ENCODE data around the gene RPL29.
A peak's percentile ranks its signal among the peaks of the same experiment; 100 is the strongest.
"Not testable (repeated sequence)": the region's sequence is repeated elsewhere in the genome, so short reads cannot be mapped to it uniquely, and the experiment has no call there.

The RPL29 gene

DNA sequence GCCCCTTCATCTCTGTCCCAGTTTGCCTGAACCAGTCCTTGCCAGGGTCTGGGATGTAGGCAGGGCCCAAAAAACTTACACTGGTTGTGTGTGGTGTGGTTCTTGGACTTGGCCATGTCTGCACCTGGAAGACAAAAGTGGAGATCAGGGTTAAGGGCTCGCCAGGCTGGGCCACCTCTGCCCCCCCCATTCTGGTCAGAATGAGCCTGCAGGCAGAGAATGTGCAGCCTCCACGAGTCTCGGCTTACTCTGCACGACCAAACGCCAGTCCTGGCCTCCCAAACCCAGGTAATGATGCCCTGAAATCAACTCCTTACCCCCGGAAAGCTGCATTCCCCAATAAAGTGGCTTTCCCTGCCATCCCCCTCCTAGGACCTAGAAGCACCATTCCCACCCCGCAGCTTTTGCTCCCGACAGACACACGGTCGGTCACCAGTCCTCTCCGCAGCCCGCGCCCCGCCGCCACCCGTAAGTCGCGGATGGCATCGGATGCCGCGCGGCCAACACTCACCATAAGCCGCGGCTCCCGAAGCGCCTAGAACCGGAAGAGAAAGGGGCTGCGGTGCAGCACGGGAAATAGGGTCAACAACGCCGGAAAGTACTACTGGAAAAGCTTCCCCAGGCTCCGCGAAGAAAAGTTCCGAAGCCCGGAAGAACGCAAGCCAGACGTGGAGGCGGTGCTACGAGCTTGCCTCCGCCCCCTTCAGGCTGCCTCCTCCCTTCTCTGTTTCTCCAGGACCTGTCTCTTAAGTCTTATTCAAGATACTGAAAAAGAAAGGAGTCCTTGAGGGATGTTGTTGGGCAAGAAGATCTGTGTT is at the start of gene RPL29:
Gene RPL29 (minus strand): TSS at position 550 of the 818 bp plus-strand sequence. CDS start 434 bp downstream, at position 116.
- Histone ChIP-seq H3K36me3 (ENCODE audit: control insufficient read depth, insufficient read depth, low read length) (peaks cover 27% of the 10 kb centered on the region), H3K27ac (ENCODE audit: low read length) (no peak within 1 kb of the TSS), H3K4me3 (ENCODE audit: low read length) (peak within 1 kb of the TSS; percentile 91), H3K9me3 (ENCODE audit: control insufficient read depth, insufficient read depth, low read length) (no peaks in the 10 kb centered on the region), H3K4me1 (ENCODE audit: control insufficient read depth, insufficient read depth, low read length) (peaks cover 6% of the 10 kb centered on the region), H3K27me3 (ENCODE audit: control insufficient read depth, insufficient read depth, low read length) (no peaks in the 10 kb centered on the region)
- WGBS (ENCODE audit: insufficient coverage, insufficient read length) = no CpG with 5 or more reads among the region's 40 CpGs
- peak; percentile 92 for DNase-seq (ENCODE audit: low read depth, low spot score)

DNA sequence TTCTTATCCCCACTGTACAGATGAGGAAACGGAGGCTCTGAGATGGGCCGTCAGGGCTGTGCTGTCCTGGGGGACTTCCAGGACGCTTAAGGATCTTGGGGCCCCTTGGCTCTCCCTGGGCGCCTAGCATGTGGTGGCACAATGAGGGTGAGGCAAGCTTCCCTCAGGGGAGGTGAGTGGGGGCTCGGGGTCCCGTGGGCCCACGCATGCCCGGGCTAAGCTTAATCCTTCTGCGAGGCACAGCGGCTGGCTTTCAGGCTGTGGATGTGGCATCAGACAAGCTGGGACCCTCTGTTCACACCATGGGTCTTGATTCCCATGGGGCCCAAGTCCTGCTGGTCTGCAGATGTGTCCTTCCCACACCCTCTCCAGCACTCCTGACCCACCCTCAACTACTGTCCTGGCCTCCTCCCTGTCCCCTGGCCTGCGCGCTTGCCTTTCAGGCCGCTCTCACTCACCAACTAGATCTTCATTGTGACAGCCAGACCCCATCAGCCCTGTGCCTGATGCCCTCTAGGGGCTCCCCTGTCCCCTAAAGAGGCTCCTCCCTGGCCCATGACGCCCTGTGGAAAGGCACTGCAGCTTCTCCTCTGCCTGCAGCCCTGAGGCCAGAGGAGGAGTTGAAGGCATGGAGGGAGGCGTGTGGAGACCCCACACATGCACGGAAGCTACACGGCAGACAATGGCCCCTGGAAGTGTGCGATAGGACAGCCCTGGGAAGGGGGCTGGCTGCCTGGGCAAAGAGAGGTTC is 49.3 kb upstream of the RPL29 start:
- Histone ChIP-seq H3K36me3 (ENCODE audit: control insufficient read depth, insufficient read depth, low read length) (0 out of 2 replicates have a peak, but pooled peaks cover 2% of the 10 kb centered on the region), H3K27ac (ENCODE audit: low read length) (no peak overlapping the region), H3K4me3 (ENCODE audit: low read length) (no peak overlapping the region), H3K4me1 (ENCODE audit: control insufficient read depth, insufficient read depth, low read length) (no peaks in the 10 kb centered on the region), H3K9me3 (ENCODE audit: control insufficient read depth, insufficient read depth, low read length) (no peaks in the 10 kb centered on the region), H3K27me3 (ENCODE audit: control insufficient read depth, insufficient read depth, low read length) (no peaks in the 10 kb centered on the region)
- no peak for DNase-seq (ENCODE audit: low read depth, low spot score)
- WGBS (ENCODE audit: insufficient coverage, insufficient read length) = no CpG with 5 or more reads among the region's 18 CpGs

DNA sequence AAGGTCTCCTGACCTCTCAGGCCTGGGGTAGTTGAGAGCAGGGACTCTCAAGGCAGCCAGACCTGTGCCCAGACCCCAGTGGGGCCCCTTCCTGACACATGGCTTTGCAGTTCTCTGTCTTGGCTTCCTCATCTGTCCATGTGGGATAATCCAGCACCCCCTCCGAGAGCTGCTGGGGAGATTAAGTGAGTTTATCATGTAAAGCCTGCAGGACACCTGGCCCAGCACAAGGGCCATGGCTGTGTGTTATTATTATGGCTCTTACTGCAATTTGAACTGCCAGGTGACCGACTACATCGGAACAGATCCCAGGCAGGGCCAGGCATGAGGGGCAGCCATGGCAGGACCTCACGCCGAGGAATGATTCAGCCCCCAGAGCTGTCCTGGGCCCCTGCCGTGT is 48.1 kb upstream of the RPL29 start:
- Histone ChIP-seq H3K4me3 (ENCODE audit: low read length) (no peak overlapping the region), H3K27ac (ENCODE audit: low read length) (no peak overlapping the region), H3K4me1 (ENCODE audit: control insufficient read depth, insufficient read depth, low read length) (no peaks in the 10 kb centered on the region), H3K36me3 (ENCODE audit: control insufficient read depth, insufficient read depth, low read length) (no peaks in the 10 kb centered on the region), H3K27me3 (ENCODE audit: control insufficient read depth, insufficient read depth, low read length) (no peaks in the 10 kb centered on the region), H3K9me3 (ENCODE audit: control insufficient read depth, insufficient read depth, low read length) (no peaks in the 10 kb centered on the region)
- no peak for DNase-seq (ENCODE audit: low read depth, low spot score)
- no CpG with 5 or more reads among the region's 6 CpGs for WGBS (ENCODE audit: insufficient coverage, insufficient read length)

DNA sequence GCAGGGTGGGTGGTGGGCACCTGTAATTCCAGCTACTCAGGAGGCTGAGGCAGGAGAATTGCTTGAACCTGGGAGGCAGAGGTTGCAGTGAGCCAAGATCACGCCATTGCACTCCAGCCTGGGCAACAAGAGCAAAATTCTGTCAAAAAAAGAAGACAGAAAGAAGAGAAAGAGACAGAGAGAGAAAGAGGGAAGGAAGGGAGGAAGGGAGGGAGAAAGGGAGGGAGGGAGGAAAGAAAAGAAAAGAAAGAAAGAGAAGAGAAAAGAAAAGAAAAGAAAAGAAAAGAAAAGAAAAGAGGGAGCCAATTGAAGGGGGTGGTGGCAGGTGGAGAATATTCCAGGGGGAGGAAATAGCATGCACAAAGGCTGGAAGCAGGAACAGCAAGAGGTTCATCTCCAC is 47.3 kb upstream of the RPL29 start:
- no CpG with 5 or more reads among the region's 1 CpG for WGBS (ENCODE audit: insufficient coverage, insufficient read length)
- H3K27me3 ChIP-seq (ENCODE audit: control insufficient read depth, insufficient read depth, low read length); H3K4me1 ChIP-seq (ENCODE audit: control insufficient read depth, insufficient read depth, low read length); H3K4me3 ChIP-seq (ENCODE audit: low read length); DNase-seq (ENCODE audit: low read depth, low spot score); H3K27ac ChIP-seq (ENCODE audit: low read length); H3K9me3 ChIP-seq (ENCODE audit: control insufficient read depth, insufficient read depth, low read length); H3K36me3 ChIP-seq (ENCODE audit: control insufficient read depth, insufficient read depth, low read length): not testable (repeated sequence)

DNA sequence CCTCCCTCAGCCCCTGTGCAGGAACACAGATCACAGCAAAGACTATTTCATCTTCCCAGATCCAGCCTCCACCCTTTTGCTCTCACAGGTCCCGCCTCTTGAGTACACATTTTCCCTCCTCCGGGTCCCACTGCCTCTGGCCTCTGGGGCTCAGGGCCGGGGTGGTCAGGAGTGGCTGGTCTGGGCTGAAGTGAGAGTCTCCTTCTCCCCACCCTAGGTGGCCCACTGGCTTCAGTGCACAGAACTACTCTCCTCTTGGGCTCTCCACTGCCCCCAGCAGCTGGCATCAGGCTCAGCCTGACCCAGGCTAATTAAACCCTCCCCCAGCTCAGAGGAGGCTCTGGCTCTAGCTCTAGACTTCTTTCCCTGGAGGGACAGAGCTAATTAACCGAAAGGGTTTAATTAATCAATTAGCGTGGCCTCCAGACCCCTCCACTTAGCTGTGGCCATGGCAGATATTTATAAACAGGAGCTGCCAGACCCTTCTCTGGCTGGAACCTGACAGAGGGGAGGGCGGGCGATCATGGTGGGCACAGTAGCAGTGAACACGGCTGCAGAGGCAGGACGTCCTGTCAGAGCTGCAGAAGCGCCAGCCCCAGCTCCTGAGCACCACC is 45.5 kb upstream of the RPL29 start:
- no peak for DNase-seq (ENCODE audit: low read depth, low spot score)
- WGBS (ENCODE audit: insufficient coverage, insufficient read length) = no CpG with 5 or more reads among the region's 10 CpGs
- Histone ChIP-seq H3K9me3 (ENCODE audit: control insufficient read depth, insufficient read depth, low read length) (no peaks in the 10 kb centered on the region), H3K4me1 (ENCODE audit: control insufficient read depth, insufficient read depth, low read length) (no peaks in the 10 kb centered on the region), H3K4me3 (ENCODE audit: low read length) (no peak overlapping the region), H3K27ac (ENCODE audit: low read length) (no peak overlapping the region), H3K27me3 (ENCODE audit: control insufficient read depth, insufficient read depth, low read length) (no peaks in the 10 kb centered on the region), H3K36me3 (ENCODE audit: control insufficient read depth, insufficient read depth, low read length) (no peaks in the 10 kb centered on the region)

DNA sequence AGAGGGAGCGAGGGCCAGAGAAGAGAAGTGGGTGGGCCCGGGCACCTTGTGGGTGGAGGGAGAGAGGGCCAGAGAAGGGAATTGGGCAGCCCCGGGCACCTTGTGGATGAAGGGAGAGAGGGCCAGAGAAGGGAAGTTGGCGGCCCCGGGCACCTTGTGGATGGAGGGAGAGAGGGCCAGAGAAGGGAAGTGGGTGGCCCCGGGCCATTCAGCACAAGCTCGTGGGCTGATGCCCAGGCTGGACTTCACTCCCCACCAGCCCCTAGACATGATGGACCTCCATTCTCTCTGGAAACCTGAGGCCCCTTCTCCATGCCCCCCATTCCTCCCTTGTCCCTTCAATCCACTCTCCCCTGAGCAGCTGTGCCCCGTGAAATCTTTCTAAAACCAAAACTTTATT is 44.9 kb upstream of the RPL29 start:
- Histone ChIP-seq H3K9me3 (ENCODE audit: control insufficient read depth, insufficient read depth, low read length) (no peaks in the 10 kb centered on the region), H3K27ac (ENCODE audit: low read length) (no peak overlapping the region), H3K4me1 (ENCODE audit: control insufficient read depth, insufficient read depth, low read length) (no peaks in the 10 kb centered on the region), H3K4me3 (ENCODE audit: low read length) (no peak overlapping the region), H3K27me3 (ENCODE audit: control insufficient read depth, insufficient read depth, low read length) (no peaks in the 10 kb centered on the region), H3K36me3 (ENCODE audit: control insufficient read depth, insufficient read depth, low read length) (no peaks in the 10 kb centered on the region)
- WGBS (ENCODE audit: insufficient coverage, insufficient read length) = no CpG with 5 or more reads among the region's 8 CpGs
- no peak for DNase-seq (ENCODE audit: low read depth, low spot score)

DNA sequence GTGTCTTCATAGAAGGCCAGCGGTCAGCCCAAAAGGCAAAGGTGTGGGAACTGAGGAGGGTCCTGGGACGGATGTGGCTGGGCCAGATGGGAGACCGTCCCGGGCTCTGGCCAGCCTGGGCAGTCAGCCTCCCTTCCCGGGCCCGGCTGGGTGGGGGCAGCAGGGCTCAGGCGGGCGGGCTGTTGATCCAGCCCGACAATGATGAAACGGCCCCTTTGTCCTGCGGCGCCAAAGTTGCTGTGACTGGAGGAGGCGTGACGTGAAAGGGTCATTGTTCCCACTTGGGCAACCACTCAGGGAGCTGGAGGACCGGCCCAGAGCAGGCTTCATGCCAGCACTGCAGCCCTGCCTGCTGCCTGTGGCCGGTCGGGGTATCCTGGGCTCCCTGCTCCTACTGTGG is 44.2 kb upstream of the RPL29 start:
- no peaks in the 10 kb centered on the region for H3K4me1 ChIP-seq (ENCODE audit: control insufficient read depth, insufficient read depth, low read length)
- no peak overlapping the region for H3K4me3 ChIP-seq (ENCODE audit: low read length)
- no peaks in the 10 kb centered on the region for H3K9me3 ChIP-seq (ENCODE audit: control insufficient read depth, insufficient read depth, low read length)
- DNase-seq (ENCODE audit: low read depth, low spot score) = no peak
- H3K27ac ChIP-seq (ENCODE audit: low read length) = no peak overlapping the region
- H3K27me3 ChIP-seq (ENCODE audit: control insufficient read depth, insufficient read depth, low read length) = no peaks in the 10 kb centered on the region
- no CpG with 5 or more reads among the region's 17 CpGs for WGBS (ENCODE audit: insufficient coverage, insufficient read length)
- no peaks in the 10 kb centered on the region for H3K36me3 ChIP-seq (ENCODE audit: control insufficient read depth, insufficient read depth, low read length)

DNA sequence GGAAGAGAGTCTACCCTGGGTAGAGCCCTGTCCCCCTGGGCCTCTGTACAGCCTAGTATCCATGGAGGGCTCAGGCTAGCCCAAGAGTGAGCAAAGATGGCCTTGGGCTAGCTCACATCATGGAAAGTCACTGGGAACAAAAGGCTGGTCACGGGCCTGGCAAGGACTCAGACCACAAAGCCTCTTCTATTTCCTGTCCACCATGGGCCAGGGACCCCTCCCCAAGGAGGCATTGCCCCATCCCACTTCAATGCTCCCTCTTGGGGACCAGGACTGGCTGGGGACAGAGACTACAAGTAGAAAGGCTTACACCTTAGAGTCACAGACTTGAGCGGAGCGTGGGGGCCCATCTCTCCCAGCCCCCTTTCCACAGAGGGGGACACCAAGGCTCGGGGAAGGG is 43.7 kb upstream of the RPL29 start:
- DNase-seq (ENCODE audit: low read depth, low spot score) = no peak
- WGBS (ENCODE audit: insufficient coverage, insufficient read length) = no CpG with 5 or more reads among the region's 4 CpGs
- H3K27me3 ChIP-seq (ENCODE audit: control insufficient read depth, insufficient read depth, low read length) = no peaks in the 10 kb centered on the region
- H3K4me3 ChIP-seq (ENCODE audit: low read length) = no peak overlapping the region
- H3K36me3 ChIP-seq (ENCODE audit: control insufficient read depth, insufficient read depth, low read length) = no peaks in the 10 kb centered on the region
- no peaks in the 10 kb centered on the region for H3K4me1 ChIP-seq (ENCODE audit: control insufficient read depth, insufficient read depth, low read length)
- H3K9me3 ChIP-seq (ENCODE audit: control insufficient read depth, insufficient read depth, low read length) = no peaks in the 10 kb centered on the region
- H3K27ac ChIP-seq (ENCODE audit: low read length) = no peak overlapping the region

DNA sequence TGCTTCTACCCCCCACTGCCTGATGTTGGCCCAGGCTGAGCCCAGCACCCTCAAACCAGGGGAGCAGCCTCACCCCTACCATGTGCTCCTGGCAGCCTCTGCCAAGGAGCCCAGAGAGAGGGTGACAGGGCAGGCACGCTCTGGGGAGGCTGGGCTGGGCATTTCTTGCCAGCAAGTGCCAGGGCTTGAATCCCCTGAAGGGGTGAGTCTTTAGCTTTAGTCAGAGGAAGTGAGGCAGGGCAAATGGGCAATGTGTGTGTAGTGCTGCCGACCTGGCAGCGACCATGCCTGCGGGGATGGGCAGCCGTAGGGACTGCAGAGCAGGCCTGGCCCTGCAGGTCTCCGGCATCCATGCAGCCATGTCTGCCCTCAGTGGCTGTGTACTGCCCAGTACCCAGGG is 42.5 kb upstream of the RPL29 start:
- H3K4me1 ChIP-seq (ENCODE audit: control insufficient read depth, insufficient read depth, low read length) = no peaks in the 10 kb centered on the region
- WGBS (ENCODE audit: insufficient coverage, insufficient read length) = no CpG with 5 or more reads among the region's 6 CpGs
- no peak overlapping the region for H3K27ac ChIP-seq (ENCODE audit: low read length)
- H3K9me3 ChIP-seq (ENCODE audit: control insufficient read depth, insufficient read depth, low read length) = no peaks in the 10 kb centered on the region
- H3K27me3 ChIP-seq (ENCODE audit: control insufficient read depth, insufficient read depth, low read length) = no peaks in the 10 kb centered on the region
- H3K4me3 ChIP-seq (ENCODE audit: low read length) = no peak overlapping the region
- no peaks in the 10 kb centered on the region for H3K36me3 ChIP-seq (ENCODE audit: control insufficient read depth, insufficient read depth, low read length)
- no peak for DNase-seq (ENCODE audit: low read depth, low spot score)

DNA sequence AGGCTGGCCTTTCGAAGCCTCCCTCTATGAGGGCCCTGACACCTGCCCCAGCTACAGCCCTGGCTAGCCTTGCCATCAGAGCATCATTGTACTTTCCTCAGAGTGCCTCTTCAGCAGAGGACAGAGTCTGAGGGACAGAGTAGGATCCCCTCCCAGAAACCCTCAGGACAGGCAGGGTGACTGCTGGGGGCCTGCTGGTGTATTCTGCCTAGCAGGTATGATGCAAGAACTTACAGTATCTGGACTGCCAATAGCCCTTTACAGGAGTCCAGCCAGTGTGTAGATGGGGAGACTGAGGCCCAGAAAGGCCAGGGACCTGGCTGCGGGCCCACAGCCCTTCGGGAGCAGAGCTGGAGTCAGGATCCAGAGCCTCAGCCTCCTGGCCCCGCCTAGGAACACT is 41.6 kb upstream of the RPL29 start:
- no peak overlapping the region for H3K27ac ChIP-seq (ENCODE audit: low read length)
- no peaks in the 10 kb centered on the region for H3K9me3 ChIP-seq (ENCODE audit: control insufficient read depth, insufficient read depth, low read length)
- H3K4me3 ChIP-seq (ENCODE audit: low read length) = no peak overlapping the region
- H3K27me3 ChIP-seq (ENCODE audit: control insufficient read depth, insufficient read depth, low read length) = no peaks in the 10 kb centered on the region
- no CpG with 5 or more reads among the region's 4 CpGs for WGBS (ENCODE audit: insufficient coverage, insufficient read length)
- H3K4me1 ChIP-seq (ENCODE audit: control insufficient read depth, insufficient read depth, low read length) = no peaks in the 10 kb centered on the region
- no peaks in the 10 kb centered on the region for H3K36me3 ChIP-seq (ENCODE audit: control insufficient read depth, insufficient read depth, low read length)
- DNase-seq (ENCODE audit: low read depth, low spot score) = no peak
